ENCODE data around the gene ACAP3.
A peak's percentile ranks its signal among the peaks of the same experiment; 100 is the strongest.
"Not testable (repeated sequence)": the region's sequence is repeated elsewhere in the genome, so short reads cannot be mapped to it uniquely, and the experiment has no call there.

ACAP3 gene

GRCh38 chr1:1330366-1331067 lies 22.8 kb upstream of the ACAP3 start:
- DNase-seq (ENCODE audit: low spot score) = no peak

DNA sequence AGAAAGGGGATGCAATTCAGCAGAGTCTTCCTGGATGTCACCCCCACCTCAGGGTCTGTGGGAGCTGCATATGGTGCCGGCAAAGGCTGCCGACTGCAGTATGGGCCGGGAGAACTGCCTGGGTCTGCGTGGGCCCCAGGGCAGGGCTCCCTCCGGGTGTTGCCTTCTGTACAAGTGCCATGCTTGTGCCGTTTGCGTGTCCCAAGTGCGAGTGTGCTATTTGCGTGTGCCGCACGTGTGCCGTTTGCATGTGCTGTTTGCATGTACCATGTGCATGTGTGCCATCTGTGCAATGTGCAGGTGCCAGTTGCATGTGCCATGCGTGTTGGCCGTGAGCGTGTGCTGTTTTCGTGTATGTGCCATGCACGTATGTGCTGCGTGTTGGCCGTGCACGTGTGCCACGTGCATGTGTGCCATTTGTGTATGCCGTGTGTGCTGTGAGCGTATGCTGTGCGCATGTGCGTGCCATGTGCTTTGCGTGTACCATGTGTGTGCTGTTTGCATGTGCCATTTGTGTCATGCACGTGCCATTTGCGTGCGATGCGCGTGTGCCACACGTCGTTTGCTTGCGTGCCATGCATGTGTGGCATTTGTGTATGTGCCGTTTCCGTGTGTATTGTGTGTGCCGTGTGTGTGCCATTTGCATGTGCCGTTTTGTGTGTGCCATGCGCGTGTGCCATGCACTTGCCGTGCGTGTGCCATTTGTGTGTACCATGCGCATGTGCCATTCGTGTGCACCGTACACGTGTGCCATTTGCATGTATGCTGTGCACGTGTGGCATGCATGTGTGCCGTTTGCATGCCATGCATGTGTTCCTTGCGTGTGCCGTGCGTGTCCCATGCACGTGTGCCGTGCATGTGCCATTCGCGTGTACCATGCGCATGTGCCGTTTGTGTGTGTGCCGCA lies 21.8 kb upstream of the ACAP3 start:
- no peak for DNase-seq (ENCODE audit: low spot score)

DNA sequence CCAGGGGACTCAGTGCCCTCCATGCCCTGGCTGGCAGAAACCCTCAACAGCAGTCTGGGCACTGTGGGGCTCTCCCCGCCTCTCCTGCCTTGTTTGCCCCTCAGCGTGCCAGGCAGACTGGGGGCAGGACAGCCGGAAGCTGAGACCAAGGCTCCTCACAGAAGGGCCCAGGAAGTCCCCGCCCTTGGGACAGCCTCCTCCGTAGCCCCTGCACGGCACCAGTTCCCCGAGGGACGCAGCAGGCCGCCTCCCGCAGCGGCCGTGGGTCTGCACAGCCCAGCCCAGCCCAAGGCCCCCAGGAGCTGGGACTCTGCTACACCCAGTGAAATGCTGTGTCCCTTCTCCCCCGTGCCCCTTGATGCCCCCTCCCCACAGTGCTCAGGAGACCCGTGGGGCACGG lies 20.5 kb upstream of the ACAP3 start:
- no peak for DNase-seq (ENCODE audit: low spot score)

GRCh38 chr1:1327291-1327690 lies 19.6 kb upstream of the ACAP3 start:
- DNase-seq (ENCODE audit: low spot score) = no peak

DNA sequence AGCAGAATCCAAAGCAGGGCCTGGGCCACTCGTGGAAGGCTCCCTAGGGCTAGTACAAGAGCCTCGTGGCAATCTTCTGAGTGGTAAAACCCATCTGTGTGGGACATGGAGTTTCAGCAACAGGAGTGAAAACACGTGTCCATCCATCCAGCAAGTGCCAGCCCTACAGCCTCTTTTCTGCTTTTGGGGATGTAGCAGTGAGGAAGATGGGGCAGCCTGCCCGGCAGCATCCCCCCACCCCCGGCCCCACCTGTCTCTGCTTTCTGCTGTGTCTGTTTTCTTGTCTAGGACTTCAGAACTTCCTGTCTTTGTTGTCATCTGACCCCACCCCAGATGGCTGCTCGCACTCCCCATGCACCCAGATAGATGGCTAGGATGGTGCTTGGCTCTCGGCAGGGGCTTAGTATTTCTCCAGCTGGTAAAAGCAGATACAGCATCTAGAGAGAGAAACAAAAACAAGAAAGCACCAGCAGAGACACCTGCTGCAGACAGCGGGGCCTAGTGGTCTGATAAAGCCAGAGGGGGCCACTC lies 18.4 kb upstream of the ACAP3 start:
- no peak for DNase-seq (ENCODE audit: low spot score)

- peak; percentile 13 for DNase-seq (ENCODE audit: low spot score)
These were observed 17.8 kb upstream of the ACAP3 start for GRCh38 chr1:1325288-1326074.

GRCh38 chr1:1324524-1325287 lies 17.0 kb upstream of the ACAP3 start, which contains the start of the genes CPTP and INTS11:
Gene CPTP (plus strand): TSS chr1:1324802. CDS start chr1:1326911, 2,109 bp downstream.
Gene INTS11 (minus strand): TSS chr1:1324660. CDS start chr1:1324608, 52 bp downstream.
- DNase-seq (ENCODE audit: low spot score) = peak; percentile 95

- no peak for DNase-seq (ENCODE audit: low spot score)
These were observed 16.4 kb upstream of the ACAP3 start for GRCh38 chr1:1324084-1324523.

DNA sequence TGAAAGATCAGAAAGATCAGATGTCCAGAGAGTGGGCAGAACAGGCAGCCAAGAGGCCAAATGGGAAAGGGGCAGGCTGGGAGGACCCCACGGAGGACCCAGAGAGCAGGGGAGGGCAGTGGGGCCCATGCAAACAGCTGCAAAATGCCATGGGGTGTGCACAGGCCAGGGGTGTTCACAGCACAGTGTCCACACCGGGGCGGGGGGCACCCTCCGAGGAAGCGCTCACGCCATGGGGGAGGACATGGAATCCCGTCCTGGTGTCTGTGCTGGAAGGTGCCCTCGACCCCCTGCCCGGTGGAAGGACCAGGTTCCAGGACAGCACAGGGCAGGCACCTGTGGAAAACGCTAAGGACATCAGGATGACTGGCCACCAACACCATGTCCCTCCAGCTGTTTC lies 15.2 kb upstream of the ACAP3 start:
- DNase-seq (ENCODE audit: low spot score) = no peak

DNA sequence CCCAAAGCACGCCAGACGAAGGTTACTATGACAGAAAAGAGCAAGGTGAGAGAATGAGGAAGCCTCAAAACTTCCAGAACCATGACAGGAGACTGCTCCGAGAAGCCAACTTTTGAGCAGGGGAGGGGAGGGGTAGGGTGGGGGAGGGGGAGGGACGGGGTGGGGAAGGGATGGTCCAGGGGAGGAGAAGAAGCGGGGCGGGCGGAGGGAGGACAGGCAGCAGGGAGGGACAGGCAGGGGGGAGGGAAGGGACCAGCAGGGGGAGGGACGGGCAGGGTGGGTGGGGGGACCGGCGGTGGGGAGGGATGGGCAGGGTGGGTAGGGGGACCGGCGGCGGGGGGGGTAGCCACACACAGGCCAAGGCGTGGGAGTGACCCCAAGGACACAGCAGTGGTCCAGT lies 14.7 kb upstream of the ACAP3 start:
- no peak for DNase-seq (ENCODE audit: low spot score)

DNA sequence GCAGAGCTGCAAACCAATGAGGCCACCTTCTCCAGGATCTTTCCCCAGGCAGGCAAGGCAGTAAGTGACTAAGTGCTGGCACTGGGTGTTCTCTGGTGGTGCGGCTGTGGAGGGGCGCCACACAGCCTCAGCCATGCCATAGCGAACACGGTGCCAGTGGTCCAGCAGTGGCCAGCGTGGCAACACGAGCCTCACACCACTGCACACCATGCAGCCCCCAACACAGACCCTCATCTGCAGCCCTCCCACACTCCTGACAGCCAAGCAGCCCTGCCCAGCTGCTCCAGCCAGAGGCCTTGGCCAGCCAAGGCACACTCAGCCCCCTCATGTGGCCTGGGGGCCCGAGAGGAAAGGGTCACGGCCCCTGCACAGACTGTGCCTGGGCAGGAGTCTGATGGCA lies 13.7 kb upstream of the ACAP3 start:
- DNase-seq (ENCODE audit: low spot score) = no peak

DNA sequence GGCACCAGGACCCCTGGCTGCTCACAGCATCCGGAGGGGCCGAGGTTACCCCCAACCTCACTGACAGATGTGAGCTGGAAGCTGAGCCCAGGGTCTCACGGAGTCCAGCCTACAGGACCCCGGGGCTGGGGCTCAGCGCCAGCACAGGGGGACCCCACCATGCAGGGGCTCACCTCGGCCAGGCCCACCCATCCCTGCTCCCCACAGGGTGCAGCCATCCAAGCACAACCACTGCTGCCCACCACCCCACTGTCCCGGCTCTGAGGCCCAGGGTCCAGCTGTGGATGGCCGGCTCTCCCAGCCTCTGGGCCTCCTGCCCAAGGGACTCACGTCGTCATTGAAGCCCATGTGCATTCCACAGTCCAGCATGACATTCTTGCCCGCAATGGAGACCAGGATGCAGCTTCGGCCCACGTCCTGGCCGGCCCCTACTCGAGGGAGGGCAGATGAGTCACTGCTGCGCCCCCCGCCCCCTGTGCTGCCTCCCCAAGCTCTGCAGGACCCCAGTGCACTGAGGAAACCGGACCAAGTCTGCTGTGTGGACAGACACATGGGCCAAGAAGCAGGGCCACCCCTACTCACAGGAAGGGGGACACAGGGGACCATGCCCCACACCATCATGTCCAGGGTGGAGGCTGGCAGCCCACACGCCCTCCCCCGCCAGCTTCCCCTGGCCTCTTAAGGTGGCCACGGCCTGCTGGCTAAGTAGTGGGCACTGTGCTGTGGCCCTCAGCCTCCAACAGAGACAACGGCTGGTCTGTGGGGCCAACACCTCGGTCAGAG lies 13.1 kb upstream of the ACAP3 start:
- DNase-seq (ENCODE audit: low spot score) = no peak

- DNase-seq (ENCODE audit: low spot score) = no peak
These were observed 11.9 kb upstream of the ACAP3 start for GRCh38 chr1:1319646-1319941.

DNA sequence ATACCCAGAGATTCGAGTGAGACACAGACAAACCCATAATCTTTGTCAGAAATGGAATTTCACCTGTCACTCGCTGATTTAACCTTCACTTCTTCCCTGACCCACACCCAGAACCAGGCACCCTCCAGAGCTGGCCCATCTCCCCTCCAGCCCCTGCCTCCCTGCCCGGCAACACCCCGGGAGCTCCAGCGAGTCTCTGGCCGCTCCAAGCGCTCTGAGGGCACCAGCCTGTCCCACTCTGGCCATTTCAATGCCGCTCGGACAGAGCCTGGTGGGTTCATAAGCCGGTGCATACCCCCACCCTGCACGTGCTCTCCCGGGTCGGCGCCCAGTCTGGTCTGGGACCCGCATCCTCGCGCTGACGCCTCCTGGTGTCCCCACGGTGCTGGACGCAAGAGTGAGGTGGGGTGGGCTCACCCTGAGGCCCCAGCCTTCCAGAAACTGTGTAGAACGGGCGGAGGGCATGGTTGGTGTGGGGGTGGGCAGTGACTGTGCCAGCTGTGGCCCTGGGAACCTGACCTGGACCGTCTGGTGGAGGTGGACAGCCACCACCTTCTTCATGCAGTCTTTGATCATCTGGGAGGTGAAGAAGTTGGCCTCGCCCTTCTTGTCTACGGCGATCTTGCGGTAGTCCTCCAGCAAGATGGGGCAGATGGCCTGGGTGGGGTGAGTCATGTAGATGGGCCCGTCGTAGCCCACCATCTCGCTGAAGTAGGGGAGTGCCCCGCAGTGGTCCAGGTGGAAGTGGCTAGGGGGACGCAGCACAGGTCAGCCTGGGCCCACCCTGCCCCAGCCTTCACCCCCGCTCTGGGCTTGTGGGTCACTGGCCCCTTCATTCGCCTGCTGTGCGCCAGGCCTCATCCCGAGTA lies 11.3 kb upstream of the ACAP3 start:
- DNase-seq (ENCODE audit: low spot score) = no peak

DNA sequence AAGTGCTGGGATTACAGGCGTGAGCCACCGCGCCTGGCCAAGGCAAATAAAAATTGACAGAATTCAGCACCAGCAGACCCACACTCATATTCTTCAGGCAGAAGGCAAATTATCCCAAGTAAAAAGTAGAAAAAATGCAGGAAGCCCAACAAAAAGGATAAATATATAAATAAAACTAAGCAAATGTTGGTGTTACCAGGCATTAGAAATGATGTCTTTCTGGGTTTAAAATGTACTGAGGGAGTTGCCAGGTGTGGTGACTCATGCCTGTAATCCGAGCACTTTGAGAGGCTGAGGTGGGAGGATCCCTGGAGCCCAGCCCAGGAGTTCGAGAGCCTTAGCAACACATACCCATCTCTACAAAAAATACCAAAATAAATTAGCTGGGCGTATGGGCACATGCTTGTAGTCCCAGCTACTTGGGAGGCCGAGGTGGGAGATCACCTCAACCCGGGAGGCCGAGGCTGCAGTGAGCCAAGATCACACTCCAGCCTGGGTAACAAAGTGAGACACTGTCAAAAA lies 10.5 kb upstream of the ACAP3 start:
- no peak for DNase-seq (ENCODE audit: low spot score)

DNA sequence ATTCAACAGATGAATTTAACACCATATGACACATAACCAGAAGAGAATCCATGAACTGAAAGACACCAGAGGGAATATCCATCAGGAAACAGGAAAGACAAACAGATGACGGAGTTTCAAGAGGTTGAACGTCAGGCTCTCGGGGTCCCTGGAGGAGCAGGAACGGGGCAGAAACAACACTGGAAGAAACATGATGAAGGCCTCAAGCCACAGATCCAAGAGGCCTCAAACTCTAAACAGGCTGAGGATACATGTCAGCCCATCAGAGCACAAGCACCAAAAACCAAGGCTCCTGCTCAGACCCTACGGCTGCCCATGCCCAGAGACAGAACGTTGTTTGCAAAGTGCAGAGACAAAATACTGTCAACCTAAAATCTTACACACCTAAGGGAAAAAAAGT lies 9.7 kb upstream of the ACAP3 start:
- DNase-seq (ENCODE audit: low spot score) = no peak

- DNase-seq (ENCODE audit: low spot score) = not testable (repeated sequence)
These were observed 8.5 kb upstream of the ACAP3 start for GRCh38 chr1:1316199-1316598.

GRCh38 chr1:1315435-1315954 lies 7.8 kb upstream of the ACAP3 start:
- DNase-seq (ENCODE audit: low spot score) = no peak

DNA sequence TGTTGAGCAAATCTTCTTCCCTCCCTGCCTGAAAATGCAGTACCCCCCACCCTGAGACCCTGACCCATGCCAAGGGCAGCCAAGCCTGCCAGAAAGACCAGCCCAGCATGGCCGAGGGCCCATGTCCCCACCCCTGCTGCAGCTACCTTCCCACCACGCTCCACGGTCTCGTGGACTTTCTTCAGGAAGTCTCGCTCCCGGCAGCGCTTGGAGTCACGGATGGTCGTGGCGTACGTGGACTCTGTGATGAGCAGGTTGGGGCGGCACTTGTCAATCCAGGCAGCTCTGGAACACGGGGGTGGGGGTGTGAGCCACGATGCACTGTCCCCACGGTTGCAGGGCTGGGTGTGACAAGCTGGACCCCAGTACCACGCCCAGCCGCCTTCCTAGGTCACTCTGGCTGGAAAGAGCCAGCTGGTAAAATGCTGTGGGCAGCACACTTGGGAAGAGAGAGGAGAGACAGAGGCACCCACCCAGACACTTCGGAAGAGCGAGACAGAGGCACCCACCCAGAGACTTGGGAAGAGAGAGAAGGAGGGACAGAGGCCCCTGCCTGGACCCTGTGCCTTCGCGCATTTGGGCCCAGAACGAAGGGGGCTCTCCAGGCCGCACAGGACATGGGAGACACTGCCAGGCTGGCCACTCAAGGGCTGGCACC lies 7.1 kb upstream of the ACAP3 start:
- no peak for DNase-seq (ENCODE audit: low spot score)

All from CD4-positive, alpha-beta T cell treated with Interleukin-2 at 100 ng/mL for 4 hours (primary cell).